Cardiac septum (tissue), 1 donor: ENCODE measurements around the gene NDST1. TPM values are rescaled to one million over a fixed set of nuclear protein-coding genes. Genes with fewer than 3 reads are reported as not detected.
A peak's percentile ranks its signal among the peaks of the same experiment; 100 is the strongest.

Source experiments
- DNase-seq: peaks from one replicate; pipeline ENCODE4 v3.0.0-alpha.2; 2020; ENCODE audit warnings: low spot score
- intact Hi-C: fragments of 100-400 bp; cut with DNase I; formaldehyde crosslinking; loops from one replicate; pipeline ENCODE4 v1.14.0; 2022
- total RNA-seq: library from RNA; stranded (reverse); fragmentation: NEBNext Ultra II Directional; extraction: Animal tissue kit (Norgen Biotek cat#: 25700); gene quantifications from one replicate; pipeline ENCODE4 v1.2.1, GENCODE V29; 2021
- donor health status: DM: no; HTN: no; CAD: no.

The NDST1 gene
- total RNA-seq, 1 donor from 2014 or later, result 67.6 TPM

DNA sequence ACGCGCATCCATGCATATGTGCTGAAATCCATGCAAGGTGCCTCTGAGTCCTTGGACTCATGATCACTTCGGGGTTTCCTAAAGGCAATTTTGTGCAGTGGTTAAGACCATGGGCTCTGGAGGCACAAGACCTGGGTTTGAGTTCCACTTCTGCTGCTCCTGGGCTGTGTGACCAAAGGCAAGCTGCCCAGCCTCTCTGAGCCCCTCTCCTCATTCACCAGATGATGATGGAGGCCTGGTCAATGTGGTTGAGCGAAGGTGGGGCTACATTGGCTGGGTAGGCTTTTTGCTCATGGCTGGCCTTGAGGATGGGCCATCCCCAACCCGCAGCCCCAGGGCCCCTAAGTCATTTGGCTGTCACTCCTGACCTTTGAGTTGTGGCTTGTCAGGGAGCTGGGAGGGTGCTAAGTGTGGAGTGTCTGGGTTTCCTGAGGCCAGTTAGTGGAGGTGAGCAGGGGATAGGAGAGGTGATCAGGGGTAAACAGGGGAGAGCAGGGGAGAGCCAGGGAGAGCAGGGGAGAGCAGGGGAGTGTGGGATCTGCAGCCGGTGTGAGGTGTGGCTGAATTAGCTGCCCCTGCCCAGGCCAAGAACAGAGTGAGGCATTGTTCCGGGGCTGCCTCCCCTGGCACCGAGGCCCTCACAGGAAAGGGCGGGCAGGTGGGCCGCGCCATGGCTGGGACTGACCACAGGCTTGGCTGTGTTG, 68.0 kb downstream of the NDST1 start:
- intact Hi-C loops, result no loop called here
- DNase-seq, result peak; percentile 68

DNA sequence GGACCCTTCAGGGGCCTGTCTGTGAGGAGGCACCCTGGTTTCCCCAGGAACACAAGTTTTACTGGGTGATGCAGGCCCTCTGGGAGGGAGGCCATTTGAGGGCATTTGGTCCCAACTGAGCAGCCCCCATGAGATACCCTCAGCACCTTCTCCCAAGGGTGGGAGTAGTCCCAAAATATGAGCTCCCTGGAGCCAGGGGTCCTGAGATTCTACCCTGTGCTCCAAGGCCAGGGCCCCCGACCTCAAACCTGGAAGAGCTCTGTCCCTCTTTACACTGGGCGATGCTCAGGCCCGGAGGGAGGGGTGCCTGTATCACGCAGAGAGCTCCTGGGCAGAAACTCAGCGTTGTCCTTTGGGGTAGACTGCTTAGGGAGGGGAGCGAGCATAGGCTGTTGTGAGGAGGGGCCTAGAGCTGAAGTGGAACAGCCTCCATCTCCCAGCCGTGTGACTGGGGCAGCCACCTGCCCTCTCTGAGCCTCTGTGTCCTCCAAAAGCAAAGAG, 68.6 kb downstream of the NDST1 start:
- intact Hi-C loops, result no loop called here
- peak; percentile 62 for DNase-seq

DNA sequence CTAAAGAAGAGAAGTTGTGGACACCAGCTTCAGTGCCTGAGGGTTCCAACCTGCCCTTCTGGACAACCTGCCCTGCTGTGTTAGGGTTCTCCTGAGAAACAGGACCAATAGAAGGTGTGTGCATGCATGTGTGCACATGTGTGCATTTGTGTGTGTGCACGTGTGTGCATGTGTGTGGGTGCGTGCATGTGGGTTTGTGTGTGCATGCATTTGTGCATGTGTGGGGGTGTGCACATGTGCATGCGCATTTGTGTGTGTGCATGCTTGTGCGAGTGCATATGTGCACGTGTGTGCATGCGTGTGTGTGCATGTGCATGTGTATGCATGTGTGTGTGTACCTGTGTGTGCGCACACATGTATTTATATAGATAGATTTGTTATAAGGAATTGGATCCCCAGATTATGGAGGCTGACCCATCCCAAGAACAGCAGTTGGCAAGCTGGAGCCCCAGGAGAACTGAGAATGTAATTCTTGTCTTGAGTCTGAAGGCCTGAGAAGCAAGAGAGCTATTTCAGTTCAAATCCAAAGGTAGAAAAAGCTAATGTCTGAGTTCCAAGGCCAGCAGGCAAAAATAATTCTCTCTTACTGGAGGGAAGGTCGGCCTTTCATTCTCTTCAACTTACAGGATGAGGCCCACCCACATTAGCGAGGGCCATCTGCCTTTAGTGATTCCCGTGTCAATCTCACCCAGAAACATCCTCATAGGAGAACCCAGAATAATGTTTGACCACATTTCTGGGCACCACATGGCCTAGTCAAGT, 69.6 kb downstream of the NDST1 start:
- intact Hi-C loops, result no loop called here
- peak; percentile 43 for DNase-seq

DNA sequence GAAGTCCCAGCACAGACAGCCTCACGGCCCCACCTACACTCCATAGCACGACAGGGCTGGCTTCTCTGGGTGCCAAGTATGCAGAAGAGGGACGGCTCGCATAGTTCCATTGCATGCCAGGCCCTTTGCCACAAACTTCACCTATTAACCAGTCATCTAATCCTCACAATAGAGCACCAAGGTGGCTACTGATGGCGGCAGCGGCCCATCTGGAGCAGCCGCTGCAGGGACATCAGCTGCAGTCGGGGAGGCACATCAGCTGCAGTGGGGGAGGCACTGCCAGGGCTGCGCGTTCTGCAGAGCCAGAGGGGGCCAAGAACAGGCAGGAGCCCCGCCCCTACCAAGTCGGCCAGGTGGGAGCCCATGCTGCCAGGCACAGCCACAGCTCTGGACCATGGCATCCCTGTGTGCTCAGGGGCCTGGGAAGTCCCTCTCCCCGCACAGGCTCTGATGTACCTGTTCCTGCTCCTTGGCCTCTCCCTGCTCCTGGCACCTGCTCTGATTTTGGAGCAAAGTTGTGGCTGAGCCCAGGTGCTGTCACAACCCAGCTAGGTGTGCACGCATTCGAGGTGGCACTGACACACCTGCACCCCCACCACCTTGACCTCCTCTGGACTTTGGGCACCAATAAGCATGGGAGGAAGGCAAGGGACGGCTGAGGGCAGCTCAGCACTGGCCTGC, 71.0 kb downstream of the NDST1 start:
- intact Hi-C loops, result no loop called here
- DNase-seq, result peak; percentile 51

DNA sequence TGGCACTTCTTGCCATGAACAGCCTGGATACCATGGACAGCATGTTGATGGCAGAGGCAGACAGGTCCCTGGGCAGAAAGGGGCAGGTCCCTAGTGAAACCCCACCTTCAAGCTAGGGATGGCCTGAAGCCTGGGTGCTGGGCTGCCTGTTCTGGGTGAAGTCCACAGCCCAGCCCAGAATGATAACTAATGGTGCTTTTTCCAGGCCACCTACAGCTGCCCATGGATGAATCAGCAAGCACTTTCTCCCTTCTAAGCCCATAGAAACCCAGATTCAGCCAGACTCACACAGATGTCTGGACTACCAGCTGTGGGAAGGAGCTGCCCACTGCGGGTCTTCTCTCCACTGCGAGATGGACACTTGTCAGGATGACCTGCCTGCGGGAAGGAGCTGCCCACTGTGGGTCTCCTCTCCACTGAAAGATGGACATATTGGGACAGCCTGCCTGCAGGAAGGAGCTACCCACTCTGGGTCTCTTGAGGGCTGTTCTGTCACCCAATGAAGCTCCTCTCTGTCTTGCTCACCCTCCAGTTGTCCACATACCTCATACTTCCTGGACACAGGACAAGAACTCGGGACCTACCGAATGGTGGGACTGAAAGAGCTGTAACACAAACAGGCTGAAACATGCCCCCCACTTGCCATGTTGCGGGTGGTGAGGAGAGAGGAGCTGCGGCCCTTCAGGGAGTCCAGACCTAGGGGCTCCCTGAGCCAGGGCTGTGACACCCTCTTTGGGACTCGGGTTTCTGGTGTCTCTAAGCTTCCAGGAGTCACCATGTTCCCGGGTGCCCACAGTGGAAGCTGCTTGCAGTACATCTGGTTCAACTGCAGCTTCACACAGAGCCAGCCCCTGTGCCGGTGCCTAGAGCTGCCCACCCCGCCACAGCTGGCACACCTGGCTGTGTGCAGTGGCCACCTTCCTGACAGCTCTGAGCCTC, 71.8 kb downstream of the NDST1 start:
- intact Hi-C loops, result no loop called here
- peak; percentile 65 for DNase-seq

DNA sequence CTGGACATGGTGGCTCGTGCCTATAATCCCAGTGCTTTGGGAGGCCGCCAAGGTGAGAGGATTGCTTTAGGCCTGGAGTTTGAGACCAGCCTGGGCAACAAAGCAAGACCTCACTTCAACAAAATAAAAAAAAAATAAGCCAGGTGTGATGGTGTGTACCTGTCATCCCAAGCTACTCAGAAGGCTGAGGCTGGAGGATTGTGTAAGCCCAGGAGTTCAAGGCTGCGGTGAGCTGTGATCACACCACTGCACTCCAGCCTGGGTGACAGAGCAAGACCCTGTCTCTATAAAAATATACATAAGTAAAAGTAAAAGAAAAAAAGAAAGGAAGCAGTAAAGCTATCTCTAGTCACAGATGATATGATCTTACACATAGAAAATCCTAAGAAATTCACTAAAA, 73.0 kb downstream of the NDST1 start:
- intact Hi-C loops, result no loop called here
- no peak for DNase-seq

DNA sequence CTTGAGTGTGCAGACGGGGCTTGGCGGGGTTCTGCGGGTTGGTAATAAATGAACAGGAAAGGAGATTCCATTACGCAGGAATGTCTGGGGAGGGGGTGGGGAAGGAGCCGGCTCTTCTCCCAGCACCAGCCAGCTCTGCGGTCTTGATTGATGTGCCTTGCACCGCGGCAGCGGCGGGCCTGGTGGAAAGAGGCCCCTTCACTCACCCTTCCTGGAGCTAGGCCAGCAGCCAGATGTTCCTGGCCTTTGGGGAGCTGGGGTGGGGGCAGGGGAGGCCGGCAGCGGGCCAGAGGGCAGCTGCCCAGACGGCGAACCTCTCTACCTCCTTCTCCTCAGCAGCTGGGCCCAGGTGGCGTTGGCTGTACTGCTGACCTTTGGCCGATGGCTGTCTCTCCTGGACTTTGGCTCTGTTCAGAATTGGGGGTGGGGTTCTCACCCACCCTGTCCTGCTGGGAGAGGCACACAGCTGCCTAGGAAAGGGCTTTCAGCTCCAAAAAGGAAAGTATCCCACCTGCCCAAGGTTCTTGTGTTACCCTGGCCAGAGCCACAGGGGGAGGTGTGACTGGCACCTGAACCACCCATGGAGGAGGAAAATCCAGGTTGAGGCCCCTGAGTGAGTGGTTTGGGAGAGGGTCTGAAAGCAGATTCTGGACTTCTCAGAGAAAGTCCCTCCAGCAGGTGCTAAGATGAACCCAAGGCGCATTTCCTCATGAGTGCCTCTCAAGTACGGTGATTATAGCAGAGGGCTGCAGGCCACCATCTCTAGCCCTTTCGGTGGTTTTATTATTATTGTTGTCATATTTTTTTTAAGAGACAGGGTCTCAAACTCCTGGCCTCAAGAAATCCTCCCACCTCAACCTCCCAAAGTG, 74.5 kb downstream of the NDST1 start:
- intact Hi-C loops, result no loop called here
- DNase-seq, result peak; percentile 68

DNA sequence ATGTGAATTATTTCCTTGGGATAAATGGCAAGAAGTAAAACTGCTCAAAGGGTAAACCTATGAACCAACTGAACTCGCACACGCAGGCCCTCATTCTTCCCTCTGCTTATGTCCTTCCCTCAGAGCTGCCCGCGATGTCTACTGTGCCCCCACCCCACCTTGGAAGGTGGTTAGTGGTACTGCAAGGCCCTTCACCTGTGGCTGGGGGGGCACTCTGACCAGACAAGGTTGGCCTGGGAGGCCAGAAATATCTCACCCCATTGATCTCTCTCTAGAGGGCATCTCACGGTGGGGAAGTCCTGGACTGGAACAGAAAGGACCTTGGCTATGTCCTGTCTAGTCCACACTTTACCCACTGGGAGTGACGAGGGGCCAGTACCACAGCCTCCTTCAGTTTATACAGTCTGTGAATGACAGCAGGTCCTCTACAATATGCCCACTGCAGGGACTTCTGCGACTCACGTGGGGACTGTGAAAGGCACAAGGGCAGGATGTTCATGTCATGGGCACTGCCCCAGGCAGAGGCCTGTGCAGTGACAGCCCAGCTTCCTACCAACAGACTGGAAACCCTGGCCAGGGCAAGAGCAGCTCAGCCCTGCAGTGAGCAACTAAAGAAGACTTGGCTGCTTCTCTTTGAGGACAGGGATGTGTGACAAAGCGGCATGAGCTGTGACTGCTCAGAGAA, 75.8 kb downstream of the NDST1 start:
- intact Hi-C loops, result no loop called here
- peak; percentile 61 for DNase-seq

DNA sequence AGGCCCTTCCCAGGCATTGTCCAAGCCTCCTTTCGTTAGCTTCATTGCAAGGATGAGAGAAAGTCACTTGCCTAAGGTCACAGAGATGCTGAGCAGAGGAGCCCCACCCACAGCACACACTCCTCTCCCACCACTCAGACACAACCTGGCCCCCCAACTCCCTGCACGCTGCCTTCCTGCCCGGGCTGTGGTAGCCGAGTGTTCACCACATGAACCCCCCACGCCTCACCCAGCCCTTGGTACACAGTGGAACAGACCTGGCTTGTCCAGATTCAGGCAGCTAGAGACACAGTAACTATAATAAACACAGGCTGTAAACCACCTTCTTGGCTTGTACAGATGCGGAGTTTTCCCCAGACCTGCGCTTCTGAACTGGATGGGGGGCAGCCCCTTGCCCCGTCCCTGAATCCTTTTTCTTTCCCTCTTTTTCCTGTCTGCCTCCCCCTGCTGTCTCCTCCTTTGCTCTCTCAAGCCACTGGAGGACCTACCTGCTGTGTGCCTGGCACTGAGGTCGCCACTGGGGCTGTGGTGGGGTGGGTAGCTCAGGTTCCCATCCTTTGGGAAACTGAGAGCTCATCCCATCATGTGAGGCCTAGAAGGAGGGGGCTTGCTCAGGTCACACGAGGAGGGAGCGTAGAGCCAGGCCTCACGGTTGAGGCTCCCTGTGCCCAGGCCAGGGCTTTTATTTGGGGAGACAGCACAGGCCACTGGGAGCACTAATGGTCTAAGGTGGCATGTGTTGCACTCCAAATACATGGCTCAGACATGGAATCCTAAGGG, 76.8 kb downstream of the NDST1 start:
- intact Hi-C loops, result no loop called here
- peak; percentile 66 for DNase-seq

DNA sequence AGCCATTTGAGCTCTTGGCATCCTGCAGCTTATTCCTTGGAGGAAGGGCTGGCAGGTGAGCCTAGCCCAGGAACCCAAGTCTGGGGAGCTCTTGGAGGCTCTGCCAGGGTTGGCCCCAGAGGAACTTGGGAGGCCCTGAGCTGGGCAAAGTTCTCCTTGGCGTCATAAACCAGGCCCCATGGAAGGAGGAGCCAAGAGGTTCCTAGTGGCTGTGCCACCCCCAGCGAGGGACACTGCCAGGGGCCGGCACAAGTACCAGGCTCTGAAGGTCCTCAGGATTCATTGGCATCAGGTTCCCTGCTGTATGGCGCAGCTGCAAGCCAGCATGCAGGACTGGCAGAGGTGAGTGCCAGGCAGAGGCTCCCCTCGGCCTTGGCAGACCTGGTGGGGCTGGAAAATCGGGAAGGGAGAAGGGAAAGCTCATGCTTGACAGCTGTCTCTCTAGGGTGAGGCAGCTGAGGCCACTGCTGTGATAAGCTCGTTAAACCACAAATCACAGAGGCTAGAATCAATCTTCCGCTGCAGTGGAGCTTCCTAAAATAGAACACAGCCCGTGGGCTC, 77.9 kb downstream of the NDST1 start:
- DNase-seq, result no peak
- intact Hi-C loops, result no loop called here

DNA sequence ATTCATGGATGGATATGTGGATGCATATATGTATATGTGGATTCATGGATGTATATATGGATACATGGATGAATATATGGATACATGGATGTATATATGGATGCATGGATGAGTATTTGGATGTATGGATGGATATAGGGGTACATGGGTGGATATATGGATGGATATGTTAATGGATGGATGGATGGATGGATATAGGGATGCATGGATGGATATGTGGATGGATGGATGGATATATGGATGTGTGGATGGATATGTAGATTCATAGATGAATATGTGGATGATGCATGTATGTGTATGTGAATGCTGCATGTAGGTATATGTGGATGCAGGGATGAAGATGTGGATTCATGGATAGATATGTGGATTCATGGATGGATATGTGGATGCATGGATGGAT, 79.1 kb downstream of the NDST1 start:
- intact Hi-C loops, result no loop called here
- DNase-seq, result no peak

DNA sequence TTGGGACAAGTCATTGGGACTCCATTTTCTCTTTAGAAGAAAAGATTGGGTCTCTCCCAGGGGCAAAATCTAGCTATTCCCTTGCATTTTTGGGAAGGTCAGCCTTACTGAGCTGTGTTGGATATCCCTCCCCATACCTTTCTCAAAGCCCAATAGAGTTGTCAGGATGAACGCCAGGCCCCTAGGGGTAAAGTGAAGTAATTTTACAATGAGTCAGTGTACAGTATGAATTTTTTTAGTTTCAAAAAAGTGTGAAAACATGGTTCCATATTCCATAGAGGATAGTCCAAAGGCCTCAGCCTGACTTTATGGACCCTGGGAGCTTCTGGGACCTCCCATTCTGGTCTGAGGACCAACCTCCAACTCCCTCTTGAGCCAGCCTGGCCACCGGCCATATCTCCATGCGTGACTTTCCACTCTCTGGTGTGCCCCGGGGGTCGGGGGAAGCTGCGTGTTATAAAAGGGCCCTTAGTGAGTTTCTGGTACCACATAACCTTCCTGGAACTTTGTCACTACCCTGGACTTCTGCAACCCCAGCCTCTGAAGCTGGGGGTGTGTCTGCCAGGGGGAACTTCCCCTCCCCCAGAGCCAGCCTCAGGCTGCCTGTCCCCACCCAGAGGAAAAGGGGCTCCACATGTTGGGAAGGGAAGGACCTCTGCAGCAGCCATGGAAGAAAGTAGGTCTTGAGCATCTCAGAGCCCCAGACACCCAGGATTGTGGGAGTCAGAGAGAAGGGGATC, 80.1 kb downstream of the NDST1 start:
- peak; percentile 63 for DNase-seq
- intact Hi-C loops, result no loop called here

DNA sequence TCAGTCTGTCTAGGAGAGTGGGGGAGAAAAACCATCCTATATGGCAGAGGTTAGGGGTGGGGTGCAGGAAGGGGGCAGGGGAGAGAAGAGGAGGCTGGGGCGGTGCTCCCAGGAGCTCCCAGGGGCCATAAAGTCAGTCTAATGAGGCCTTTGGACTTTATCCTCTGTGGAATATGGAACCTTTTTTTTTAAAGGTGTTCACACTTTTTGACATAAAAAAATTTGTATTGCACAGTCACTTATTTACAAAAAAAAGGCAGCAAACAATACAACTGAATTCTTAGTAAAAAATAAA, 80.6 kb downstream of the NDST1 start:
- intact Hi-C loops, result no loop called here
- DNase-seq, result no peak

DNA sequence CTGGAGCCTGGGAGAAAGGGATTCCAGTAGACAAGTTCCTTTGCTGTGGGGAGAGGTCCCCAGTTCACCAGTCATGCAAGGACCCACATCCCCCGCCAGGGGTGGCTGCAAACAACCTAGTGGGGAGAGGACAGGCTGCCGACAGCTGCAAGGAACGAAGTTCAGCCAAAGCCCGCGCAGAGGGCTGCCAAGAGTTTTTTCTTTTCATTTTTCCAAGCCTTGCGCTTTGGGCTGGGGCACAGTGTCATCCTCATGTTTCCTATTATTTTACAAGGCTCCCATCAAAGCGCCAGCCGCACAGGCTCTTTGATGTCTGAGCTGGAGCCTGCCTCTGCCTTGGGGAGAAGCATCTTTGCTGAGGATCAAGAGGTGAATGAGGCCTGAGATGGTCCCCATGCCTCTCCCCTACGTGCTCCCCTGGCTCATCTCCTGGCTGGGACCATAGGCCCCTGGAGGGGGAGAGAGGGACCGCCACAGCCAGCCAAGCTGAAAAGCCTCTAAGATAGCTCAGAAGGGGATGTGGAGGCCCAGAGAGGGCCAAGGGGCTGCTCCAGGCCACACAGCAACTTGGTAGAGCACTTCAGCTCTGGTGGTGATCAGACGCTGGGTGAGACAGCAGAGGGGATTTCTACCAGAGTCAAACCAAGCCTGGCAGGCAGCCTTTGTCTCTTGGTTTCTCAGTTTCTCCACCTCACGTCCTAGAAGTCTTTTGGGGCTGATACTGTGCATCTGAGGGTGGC, 82.1 kb downstream of the NDST1 start:
- intact Hi-C loops, result loop anchor here (2.0 kb wide), 1 partner anchor 65 kb away; no protein-coding TSS in a partner anchor

DNA sequence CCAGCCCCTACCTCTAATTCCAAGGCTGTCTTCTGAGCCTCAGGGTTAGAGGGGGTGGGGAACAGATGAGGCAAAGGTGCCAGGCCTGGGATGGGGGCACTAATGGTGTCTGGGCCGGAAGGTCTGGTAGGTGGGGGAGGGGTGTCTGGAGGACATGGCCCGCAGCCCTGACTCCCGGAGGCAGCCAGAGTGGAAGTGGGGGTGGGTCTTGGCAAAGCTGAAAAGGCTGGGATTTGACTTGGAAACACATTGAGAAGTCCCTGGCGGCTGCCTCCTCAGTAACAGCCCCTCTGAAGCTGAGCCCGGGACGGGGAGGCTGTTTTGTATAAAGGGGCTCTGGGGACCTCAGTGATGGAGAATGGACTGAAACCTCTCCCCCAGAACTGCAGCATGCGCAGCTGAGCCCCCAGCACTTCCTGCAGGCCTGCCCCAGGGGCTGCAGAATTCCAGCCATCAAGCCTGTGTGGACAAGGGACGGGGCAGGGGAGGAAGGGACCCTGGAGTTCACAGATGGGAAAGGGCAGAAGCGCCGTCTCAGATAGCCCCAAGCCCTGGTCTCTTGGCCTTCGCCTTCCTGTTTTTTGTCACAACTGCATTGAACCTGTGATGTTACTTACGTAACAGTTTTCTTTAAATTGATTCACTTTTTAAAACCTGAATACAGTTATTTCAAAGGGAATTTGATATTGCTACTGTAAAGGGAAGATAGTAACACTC, 83.2 kb downstream of the NDST1 start:
- intact Hi-C loops, result loop anchor here (2.0 kb wide), 1 partner anchor 64 kb away; no protein-coding TSS in a partner anchor
- peak; percentile 80 for DNase-seq

More for the DNA sequence above, 82.1 kb downstream of the NDST1 start:
- DNase-seq, result peak; percentile 86
